Endothelial cell (in vitro differentiated cells): Measurements from ENCODE around the gene XYLB. TPM values are rescaled to one million over a fixed set of nuclear protein-coding genes. Genes with fewer than 3 reads are reported as not detected.

ENCODE experiments used
- DNase-seq: peaks from one replicate; pipeline ENCODE4 v3.0.0; 2021; ENCODE audit warnings: low spot score
- H3K27ac Mint-ChIP-seq: one replicate; pipeline ENCODE4 v1.8.0; 2021; ENCODE audit warnings: mixed read lengths, inconsistent platforms; ENCODE audit not compliant: unreplicated experiment
- H3K27me3 Mint-ChIP-seq: one replicate; pipeline ENCODE4 v1.8.0; 2021; ENCODE audit warnings: mild to moderate bottlenecking, moderate library complexity, mixed read lengths, inconsistent platforms; ENCODE audit not compliant: unreplicated experiment
- H3K36me3 Mint-ChIP-seq: one replicate; pipeline ENCODE4 v1.8.0; 2021; ENCODE audit warnings: mild to moderate bottlenecking, low read depth, mixed read lengths, inconsistent platforms; ENCODE audit not compliant: unreplicated experiment
- H3K4me1 Mint-ChIP-seq: one replicate; pipeline ENCODE4 v1.8.0; 2021; ENCODE audit warnings: mild to moderate bottlenecking, mixed read lengths, inconsistent platforms; ENCODE audit not compliant: unreplicated experiment
- H3K4me3 Mint-ChIP-seq: one replicate; pipeline ENCODE4 v1.8.0; 2021; ENCODE audit warnings: mild to moderate bottlenecking, mixed read lengths, inconsistent platforms; ENCODE audit not compliant: unreplicated experiment
- H3K9me3 Mint-ChIP-seq: one replicate; pipeline ENCODE4 v1.8.0; 2021; ENCODE audit warnings: mixed read lengths, inconsistent platforms; ENCODE audit not compliant: unreplicated experiment
- CTCF ChIP-seq: fragments of 200-600 bp; sonication (generic); IDR thresholded peaks from one replicate; pipeline ENCODE4 v1.5.0; 2021; ENCODE audit warnings: antibody characterized with exemption; ENCODE audit not compliant: unreplicated experiment
- total RNA-seq: library from RNA; stranded (reverse); fragmentation: NEBNext Ultra II Directional; extraction: Animal tissue kit (Norgen Biotek cat#: 25700); gene quantifications from one replicate; pipeline ENCODE4 v1.2.1, GENCODE V29; 2021; ENCODE audit not compliant: unreplicated experiment

The XYLB gene
- total RNA-seq, 1 donor from 2014 or later: 2.4 TPM

GRCh38 chr3:38323060-38323459 lies 23.5 kb upstream of the XYLB start:
- no peak overlapping the region for H3K27ac Mint-ChIP-seq
- peaks cover 3% of the 10 kb centered on the region for H3K36me3 Mint-ChIP-seq
- DNase-seq: no peak
- no peaks in the 10 kb centered on the region for H3K4me1 Mint-ChIP-seq
- peaks cover 6% of the 10 kb centered on the region for H3K27me3 Mint-ChIP-seq
- no peak for TF ChIP-seq CTCF
- no peaks in the 10 kb centered on the region for H3K9me3 Mint-ChIP-seq
- no peak overlapping the region for H3K4me3 Mint-ChIP-seq

GRCh38 chr3:38325256-38325655 lies 21.3 kb upstream of the XYLB start:
- H3K27ac Mint-ChIP-seq: no peak overlapping the region
- H3K27me3 Mint-ChIP-seq: peaks cover 6% of the 10 kb centered on the region
- no peaks in the 10 kb centered on the region for H3K9me3 Mint-ChIP-seq
- no peak overlapping the region for H3K4me3 Mint-ChIP-seq
- TF ChIP-seq CTCF: no peak
- peaks cover 3% of the 10 kb centered on the region for H3K36me3 Mint-ChIP-seq
- no peak for DNase-seq
- H3K4me1 Mint-ChIP-seq: no peaks in the 10 kb centered on the region

GRCh38 chr3:38327335-38328009 lies 19.1 kb upstream of the XYLB start:
- TF ChIP-seq CTCF: no peak
- DNase-seq: no peak
- H3K4me3 Mint-ChIP-seq: no peak overlapping the region
- H3K36me3 Mint-ChIP-seq: peaks cover 3% of the 10 kb centered on the region
- H3K4me1 Mint-ChIP-seq: no peaks in the 10 kb centered on the region
- H3K27ac Mint-ChIP-seq: no peak overlapping the region
- peaks cover 4% of the 10 kb centered on the region for H3K27me3 Mint-ChIP-seq
- H3K9me3 Mint-ChIP-seq: no peaks in the 10 kb centered on the region

GRCh38 chr3:38331257-38332022 lies 15.1 kb upstream of the XYLB start:
- H3K4me3 Mint-ChIP-seq: no peak overlapping the region

More at GRCh38 chr3:38331257-38332022, 15.1 kb upstream of the XYLB start:
- Mint-ChIP-seq H3K27me3 (peaks cover 5% of the 10 kb centered on the region), H3K9me3 (no peaks in the 10 kb centered on the region), H3K36me3 (peaks cover 3% of the 10 kb centered on the region), H3K4me1 (no peaks in the 10 kb centered on the region), H3K27ac (no peak overlapping the region)
- no peak for TF ChIP-seq CTCF
- DNase-seq: no peak
